Measurements from ENCODE around the gene CHD6. TPM values are rescaled to one million over a fixed set of nuclear protein-coding genes. Genes with fewer than 3 reads are reported as not detected.

The CHD6 gene
- total RNA-seq, 2 donors from 2014 or later, result 40.9 to 72.0 TPM

DNA sequence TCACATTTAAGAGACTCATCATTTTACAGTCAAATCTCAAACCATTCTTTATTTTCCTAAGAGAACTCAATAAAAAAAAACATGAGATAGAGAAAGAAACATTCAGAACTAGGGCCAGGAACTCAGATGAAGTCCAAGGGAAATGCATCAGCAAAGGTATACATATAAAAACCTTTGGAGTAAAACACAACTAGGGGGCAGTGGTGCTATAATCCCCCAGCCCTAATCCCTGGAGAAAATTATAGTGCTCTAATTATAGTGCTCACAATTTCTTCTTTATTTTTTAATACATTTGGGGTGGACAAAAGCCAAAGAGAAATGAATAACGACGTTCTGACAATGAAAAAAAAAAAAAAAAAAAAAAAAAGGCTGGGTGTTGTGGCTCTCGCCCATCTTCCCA is 151.0 kb downstream of the CHD6 start:
- no peaks in the 10 kb centered on the region for H3K36me3 ChIP-seq
- no peak overlapping the region for H3K27ac ChIP-seq

DNA sequence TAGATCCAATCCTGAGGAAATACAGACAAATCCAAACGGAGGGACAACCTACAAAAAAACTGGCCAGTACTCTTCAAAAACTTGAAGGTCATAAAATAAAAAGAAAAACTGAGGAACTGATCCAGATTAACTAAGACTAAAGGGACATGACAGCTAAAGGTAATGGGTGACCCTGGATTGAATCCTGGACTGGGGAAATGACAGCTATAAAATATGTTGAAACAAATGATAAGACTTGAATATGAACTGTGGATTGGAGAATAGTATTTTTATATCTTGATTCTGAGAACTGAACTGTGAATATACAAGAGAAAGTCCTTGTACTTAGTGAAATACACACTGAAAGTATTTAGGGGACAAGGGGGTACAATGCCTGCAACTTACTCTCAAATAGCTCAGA is 154.6 kb downstream of the CHD6 start:
- no peaks in the 10 kb centered on the region for H3K36me3 ChIP-seq
- H3K4me1 ChIP-seq (replicated peaks), result no peaks in the 10 kb centered on the region
- no peak for DNase-seq (ENCODE audit: low spot score)
- H3K27me3 ChIP-seq (replicated peaks; ENCODE audit: insufficient read depth), result no peaks in the 10 kb centered on the region
- no peaks in the 10 kb centered on the region for H3K9me3 ChIP-seq
- TF ChIP-seq, protein P1, sequence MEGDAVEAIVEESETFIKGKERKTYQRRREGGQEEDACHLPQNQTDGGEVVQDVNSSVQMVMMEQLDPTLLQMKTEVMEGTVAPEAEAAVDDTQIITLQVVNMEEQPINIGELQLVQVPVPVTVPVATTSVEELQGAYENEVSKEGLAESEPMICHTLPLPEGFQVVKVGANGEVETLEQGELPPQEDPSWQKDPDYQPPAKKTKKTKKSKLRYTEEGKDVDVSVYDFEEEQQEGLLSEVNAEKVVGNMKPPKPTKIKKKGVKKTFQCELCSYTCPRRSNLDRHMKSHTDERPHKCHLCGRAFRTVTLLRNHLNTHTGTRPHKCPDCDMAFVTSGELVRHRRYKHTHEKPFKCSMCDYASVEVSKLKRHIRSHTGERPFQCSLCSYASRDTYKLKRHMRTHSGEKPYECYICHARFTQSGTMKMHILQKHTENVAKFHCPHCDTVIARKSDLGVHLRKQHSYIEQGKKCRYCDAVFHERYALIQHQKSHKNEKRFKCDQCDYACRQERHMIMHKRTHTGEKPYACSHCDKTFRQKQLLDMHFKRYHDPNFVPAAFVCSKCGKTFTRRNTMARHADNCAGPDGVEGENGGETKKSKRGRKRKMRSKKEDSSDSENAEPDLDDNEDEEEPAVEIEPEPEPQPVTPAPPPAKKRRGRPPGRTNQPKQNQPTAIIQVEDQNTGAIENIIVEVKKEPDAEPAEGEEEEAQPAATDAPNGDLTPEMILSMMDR (IDR thresholded peaks at IDR 0.05), result no peak
- TF ChIP-seq POLR2AphosphoS5 (IDR thresholded peaks at IDR 0.05) (no peak), POLR2A (IDR thresholded peaks at IDR 0.05) (no peak)
- no peak overlapping the region for H3K4me3 ChIP-seq
- H3K27ac ChIP-seq, result no peak overlapping the region
- WGBS, result 79% methylated on average over 1 of the region's 1 CpG
- intact Hi-C loops (cut with DNase I), result no loop called here

More for the DNA sequence above, 151.0 kb downstream of the CHD6 start:
- 79% methylated on average over 3 of the region's 3 CpGs for WGBS
- no peaks in the 10 kb centered on the region for H3K27me3 ChIP-seq (replicated peaks; ENCODE audit: insufficient read depth)
- no peaks in the 10 kb centered on the region for H3K4me1 ChIP-seq (replicated peaks)
- intact Hi-C loops (cut with DNase I), result no loop called here
- H3K4me3 ChIP-seq, result no peak overlapping the region
- TF ChIP-seq, protein P1 (IDR thresholded peaks at IDR 0.05), result no peak
- TF ChIP-seq POLR2A (IDR thresholded peaks at IDR 0.05), result no peak
- H3K9me3 ChIP-seq, result no peaks in the 10 kb centered on the region
- no peak for DNase-seq (ENCODE audit: low spot score)

DNA sequence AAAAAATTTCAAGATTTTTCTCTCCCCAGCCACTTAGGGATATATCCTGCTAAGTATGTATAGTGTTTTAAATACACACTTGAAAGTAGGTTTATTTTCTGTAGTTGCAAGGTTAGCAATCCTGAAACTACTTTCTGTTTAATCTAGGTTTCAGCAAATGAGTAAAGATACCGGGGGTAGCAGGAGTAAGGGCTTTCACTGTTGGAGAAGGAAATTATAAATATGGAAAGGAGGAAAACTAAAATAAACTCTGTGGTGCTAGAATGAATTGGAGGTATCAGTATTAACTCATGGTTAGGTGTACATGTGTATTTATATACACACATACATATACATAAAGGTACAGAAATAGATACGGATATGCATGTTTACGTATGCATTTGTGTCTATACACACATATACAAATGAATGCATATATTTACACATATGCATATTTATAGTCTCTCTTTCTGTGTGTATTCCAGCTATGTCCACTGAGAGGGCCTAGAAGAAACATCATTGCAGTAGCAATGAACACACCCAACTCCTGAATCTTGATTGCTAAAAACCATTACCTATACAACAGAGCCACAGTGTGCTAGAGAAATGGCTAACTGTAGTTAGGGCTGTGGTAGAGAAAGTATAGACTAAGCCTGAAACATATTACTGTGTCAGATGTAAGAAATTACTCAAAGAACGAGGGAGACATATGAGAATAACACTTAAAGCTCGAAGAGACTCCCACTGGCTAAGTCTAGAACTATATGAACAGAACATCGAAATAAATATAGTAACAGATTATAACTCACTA is 155.6 kb downstream of the CHD6 start:
- DNase-seq (ENCODE audit: low spot score), result no peak
- no peaks in the 10 kb centered on the region for H3K9me3 ChIP-seq
- intact Hi-C loops (cut with DNase I), result no loop called here
- H3K4me1 ChIP-seq (replicated peaks), result no peaks in the 10 kb centered on the region
- no peak for TF ChIP-seq POLR2A (IDR thresholded peaks at IDR 0.05)
- no peak overlapping the region for H3K27ac ChIP-seq
- no peaks in the 10 kb centered on the region for H3K27me3 ChIP-seq (replicated peaks; ENCODE audit: insufficient read depth)
- 93% methylated on average over 6 of the region's 6 CpGs for WGBS
- no peak overlapping the region for H3K4me3 ChIP-seq
- no peaks in the 10 kb centered on the region for H3K36me3 ChIP-seq

DNA sequence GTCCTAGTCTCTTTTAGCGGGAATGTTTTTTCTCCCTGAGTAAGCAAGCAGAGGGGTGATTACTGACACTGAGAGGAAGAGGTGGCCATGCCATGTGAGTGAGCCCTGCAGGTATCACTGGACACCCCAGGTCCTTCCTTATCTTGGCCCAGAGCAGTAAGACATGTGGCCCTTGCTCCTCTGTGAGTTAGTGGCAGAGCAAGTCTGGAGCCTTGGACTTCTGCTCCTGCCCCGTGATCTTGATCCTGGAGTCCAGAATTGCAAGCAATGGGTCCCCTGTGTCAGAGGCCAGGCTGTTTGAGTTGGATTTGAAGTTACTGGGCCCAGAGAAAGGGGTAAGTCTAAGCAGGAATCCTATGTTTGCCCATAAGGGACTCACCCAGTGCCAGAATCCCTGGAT is 159.4 kb downstream of the CHD6 start:
- no peaks in the 10 kb centered on the region for H3K9me3 ChIP-seq
- TF ChIP-seq POLR2AphosphoS5 (IDR thresholded peaks at IDR 0.05) (no peak), POLR2A (IDR thresholded peaks at IDR 0.05) (no peak)
- TF ChIP-seq, protein P1 (IDR thresholded peaks at IDR 0.05), result no peak
- H3K36me3 ChIP-seq, result no peaks in the 10 kb centered on the region
- H3K27me3 ChIP-seq (replicated peaks; ENCODE audit: insufficient read depth), result no peaks in the 10 kb centered on the region
- H3K27ac ChIP-seq, result no peak overlapping the region
- intact Hi-C loops (cut with DNase I), result no loop called here
- H3K4me1 ChIP-seq (replicated peaks), result no peaks in the 10 kb centered on the region
- 94% methylated on average over 2 of the region's 2 CpGs for WGBS
- no peak for DNase-seq (ENCODE audit: low spot score)
- no peak overlapping the region for H3K4me3 ChIP-seq

DNA sequence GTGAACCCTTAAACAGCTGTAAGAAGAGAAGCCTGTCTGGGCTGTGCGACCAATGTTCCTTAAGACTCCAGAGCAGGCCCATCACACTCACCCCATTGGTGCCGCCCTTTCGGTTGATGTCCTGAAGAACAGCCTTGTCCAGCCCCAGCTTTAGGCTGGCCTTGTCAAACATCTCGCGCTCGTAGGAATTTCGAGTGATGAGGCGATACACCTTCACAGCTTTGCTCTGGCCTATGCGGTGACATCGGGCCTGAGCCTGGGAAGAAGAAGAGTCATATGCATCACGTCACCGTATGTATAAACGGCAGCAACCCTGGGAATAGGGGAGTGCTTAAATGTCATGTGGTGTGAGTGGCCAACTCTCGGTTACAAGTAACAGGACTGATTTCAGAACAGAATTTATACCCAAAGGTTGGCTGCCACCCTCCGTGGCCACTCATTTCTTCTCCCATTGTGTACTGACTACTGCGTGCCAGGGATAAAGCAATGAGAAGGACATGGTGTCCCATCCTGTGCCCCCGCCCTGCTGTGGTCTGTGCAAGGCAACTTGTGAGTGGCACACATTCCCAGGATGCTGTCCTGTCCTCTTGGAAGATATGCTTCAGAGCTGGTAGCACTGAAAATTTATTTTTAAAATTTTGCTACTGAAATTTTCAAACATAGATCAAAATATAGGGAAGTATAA is 160.9 kb downstream of the CHD6 start:
- no peak overlapping the region for H3K4me3 ChIP-seq
- peaks cover 0 to 12% of the 10 kb centered on the region in 2 donors for H3K36me3 ChIP-seq
- TF ChIP-seq POLR2A (IDR thresholded peaks at IDR 0.05) (no peak), POLR2AphosphoS5 (IDR thresholded peaks at IDR 0.05) (no peak)
- TF ChIP-seq, protein P1 (IDR thresholded peaks at IDR 0.05), result no peak
- H3K27ac ChIP-seq, result no peak overlapping the region
- DNase-seq (ENCODE audit: low spot score), result no peak
- H3K9me3 ChIP-seq, result no peaks in the 10 kb centered on the region
- no peaks in the 10 kb centered on the region for H3K27me3 ChIP-seq (replicated peaks; ENCODE audit: insufficient read depth)
- H3K4me1 ChIP-seq (replicated peaks), result no peaks in the 10 kb centered on the region
- intact Hi-C loops (cut with DNase I), result no loop called here
- WGBS, result 94% methylated on average over 17 of the region's 17 CpGs

All from prostate gland (tissue), 2 donors.